DMS53 treated with DMSO at 0.1 percent for 48 hours (cell line): Measurements from ENCODE around the gene USP24.
"Not testable (repeated sequence)": the region's sequence is repeated elsewhere in the genome, so short reads cannot be mapped to it uniquely, and the experiment has no call there.

ENCODE experiments used
- DNase-seq: peaks from one replicate; lab custom pipeline; 2025; ENCODE audit not compliant: unreplicated experiment; lab: John Stamatoyannopoulos, UW

USP24 gene

GRCh38 chr1:55043011-55043410 is 172.2 kb downstream of the USP24 start:
- no peak for DNase-seq

- no peak for DNase-seq
Measured at GRCh38 chr1:55041613-55042012, 173.6 kb downstream of the USP24 start.

- DNase-seq = no peak
Measured at GRCh38 chr1:55040933-55041494, 174.2 kb downstream of the USP24 start.

GRCh38 chr1:55040083-55040932 is 174.9 kb downstream of the USP24 start:
- DNase-seq = peak; percentile 13

- peak; percentile 26 for DNase-seq
Measured at GRCh38 chr1:55039342-55040082, 175.7 kb downstream of the USP24 start, which contains the start of gene PCSK9. Gene PCSK9, plus strand, starts transcription at chr1:55039548. Its CDS starts 290 bp downstream, at chr1:55039838.

GRCh38 chr1:55038974-55039341 is 176.2 kb downstream of the USP24 start:
- DNase-seq = no peak

GRCh38 chr1:55038552-55038838 is 176.7 kb downstream of the USP24 start:
- DNase-seq = no peak

- DNase-seq = no peak
Measured at GRCh38 chr1:55037733-55038551, 177.2 kb downstream of the USP24 start.

GRCh38 chr1:55035904-55036303 is 179.3 kb downstream of the USP24 start:
- no peak for DNase-seq

GRCh38 chr1:55034476-55035133 is 180.6 kb downstream of the USP24 start:
- no peak for DNase-seq

GRCh38 chr1:55033265-55033614 is 181.9 kb downstream of the USP24 start:
- DNase-seq = no peak

- not testable (repeated sequence) for DNase-seq
Measured at GRCh38 chr1:55031098-55031497, 184.1 kb downstream of the USP24 start.

GRCh38 chr1:55026682-55027081 is 188.5 kb downstream of the USP24 start:
- not testable (repeated sequence) for DNase-seq

GRCh38 chr1:55024163-55024562 is 191.0 kb downstream of the USP24 start:
- not testable (repeated sequence) for DNase-seq

GRCh38 chr1:55021942-55022546 is 193.1 kb downstream of the USP24 start:
- DNase-seq = peak; percentile 99

- DNase-seq = no peak
Measured at GRCh38 chr1:55018395-55018794, 196.8 kb downstream of the USP24 start.
